HUES64 (cell line): ENCODE results near the gene SMARCA4.
"Not testable (repeated sequence)": the region's sequence is repeated elsewhere in the genome, so short reads cannot be mapped to it uniquely, and the experiment has no call there.

Source experiments
- H3K27ac ChIP-seq: 2 replicates; pipeline ENCODE4 v1.7.0; 2013; ENCODE audit warnings: low read depth, low read length, inconsistent platforms
- H3K27me3 ChIP-seq: 2 replicates; pipeline ENCODE4 v1.6.1; 2013; ENCODE audit warnings: mild to moderate bottlenecking, low read length; ENCODE audit not compliant: insufficient read depth
- H3K36me3 ChIP-seq: 2 replicates; pipeline ENCODE4 v1.6.1; 2013; ENCODE audit warnings: mild to moderate bottlenecking, low read length; ENCODE audit not compliant: insufficient read depth
- H3K4me1 ChIP-seq: 2 replicates; pipeline ENCODE4 v1.6.1; 2013; ENCODE audit warnings: mild to moderate bottlenecking, low read length, moderate library complexity; ENCODE audit not compliant: insufficient read depth
- H3K4me3 ChIP-seq: 2 replicates; pipeline ENCODE4 v1.5.1; 2013; ENCODE audit warnings: mild to moderate bottlenecking, low read length, moderate library complexity
- H3K9ac ChIP-seq: 2 replicates; pipeline ENCODE4 v1.6.1; 2013; ENCODE audit warnings: mild to moderate bottlenecking, low read depth, low read length
- H3K9me3 ChIP-seq: 2 replicates; pipeline ENCODE4 v1.6.1; 2013; ENCODE audit warnings: low read depth, low read length; ENCODE audit not compliant: insufficient read depth
- WGBS: fragments of 150-250, 120-280 bp; methylation state at CpG from one replicate; pipeline ENCODE4 v1.1.7; 2013; ENCODE audit warnings: missing lambda C conversion rate; 5-methylcytosine and 5-hydroxymethylcytosine counted together

SMARCA4 gene

GRCh38 chr19:11093689-11094238 is 132.9 kb downstream of the SMARCA4 start:
- H3K9ac ChIP-seq, result no peak overlapping the region
- H3K36me3 ChIP-seq, result peaks cover 78% of the 10 kb centered on the region
- no peaks in the 10 kb centered on the region for H3K27me3 ChIP-seq
- H3K4me1 ChIP-seq, result peaks cover 10% of the 10 kb centered on the region
- WGBS, result 96% methylated on average over 13 of the region's 15 CpGs
- H3K4me3 ChIP-seq, result no peak overlapping the region
- H3K9me3 ChIP-seq, result no peaks in the 10 kb centered on the region
- no peak overlapping the region for H3K27ac ChIP-seq

GRCh38 chr19:11094520-11094894 is 133.7 kb downstream of the SMARCA4 start:
- peaks cover 8% of the 10 kb centered on the region; the same call in 1 of the 2 replicates for H3K4me1 ChIP-seq
- no peak overlapping the region for H3K9ac ChIP-seq
- no peak overlapping the region for H3K4me3 ChIP-seq
- H3K27me3 ChIP-seq, result no peaks in the 10 kb centered on the region
- 82% methylated on average over 1 of the region's 4 CpGs for WGBS
- 0 out of 2 replicates have a peak overlapping the region, but pooled peaks have one; percentile 40 for H3K27ac ChIP-seq
- peaks cover 86% of the 10 kb centered on the region for H3K36me3 ChIP-seq
- H3K9me3 ChIP-seq, result no peaks in the 10 kb centered on the region

GRCh38 chr19:11096210-11096841 is 135.5 kb downstream of the SMARCA4 start:
- 93% methylated on average over 8 of the region's 10 CpGs for WGBS
- Histone ChIP-seq H3K4me3 (no peak overlapping the region), H3K9ac (no peak overlapping the region), H3K4me1 (peaks cover 8% of the 10 kb centered on the region; the same call in 1 of the 2 replicates), H3K9me3 (no peaks in the 10 kb centered on the region), H3K27ac (no peak overlapping the region), H3K27me3 (no peaks in the 10 kb centered on the region), H3K36me3 (peaks cover 95% of the 10 kb centered on the region)

- H3K27ac ChIP-seq, H3K27me3 ChIP-seq, H3K4me1 ChIP-seq, H3K4me3 ChIP-seq, H3K9ac ChIP-seq, H3K9me3 ChIP-seq: not testable (repeated sequence)
- H3K36me3 ChIP-seq, result peaks cover 95% of the 10 kb centered on the region
- WGBS, result 97% methylated on average over 6 of the region's 6 CpGs
These were observed 136.5 kb downstream of the SMARCA4 start for GRCh38 chr19:11097367-11097766.

- WGBS, result 100% methylated on average over 1 of the region's 2 CpGs
- H3K36me3 ChIP-seq, result peaks cover 95% of the 10 kb centered on the region
These were observed 137.5 kb downstream of the SMARCA4 start for GRCh38 chr19:11098327-11098726.

GRCh38 chr19:11098861-11099260 is 138.0 kb downstream of the SMARCA4 start:
- Histone ChIP-seq H3K27ac (no peak overlapping the region), H3K9ac (no peak overlapping the region), H3K4me3 (no peak overlapping the region), H3K36me3 (peaks cover 95% of the 10 kb centered on the region), H3K9me3 (no peaks in the 10 kb centered on the region), H3K4me1 (no peaks in the 10 kb centered on the region; the same call in 1 of the 2 replicates), H3K27me3 (no peaks in the 10 kb centered on the region)
- WGBS, result no CpG with 5 or more reads among the region's 3 CpGs

More at GRCh38 chr19:11098327-11098726, 137.5 kb downstream of the SMARCA4 start:
- Histone ChIP-seq H3K9ac (no peak overlapping the region), H3K4me1 (no peaks in the 10 kb centered on the region; the same call in 1 of the 2 replicates), H3K27ac (no peak overlapping the region), H3K9me3 (no peaks in the 10 kb centered on the region), H3K4me3 (no peak overlapping the region), H3K27me3 (no peaks in the 10 kb centered on the region)

GRCh38 chr19:11100049-11100448 is 139.2 kb downstream of the SMARCA4 start:
- H3K4me3 ChIP-seq, result no peak overlapping the region
- H3K27ac ChIP-seq, result no peak overlapping the region
- H3K36me3 ChIP-seq, result peaks cover 95% of the 10 kb centered on the region
- WGBS, result 97% methylated on average over 12 of the region's 12 CpGs
- no peaks in the 10 kb centered on the region for H3K9me3 ChIP-seq
- H3K9ac ChIP-seq, result no peak overlapping the region
- H3K4me1 ChIP-seq, result no peaks in the 10 kb centered on the region
- no peaks in the 10 kb centered on the region for H3K27me3 ChIP-seq

GRCh38 chr19:11101057-11101456 is 140.2 kb downstream of the SMARCA4 start:
- Histone ChIP-seq H3K9ac (no peak overlapping the region), H3K27ac (no peak overlapping the region), H3K27me3 (no peaks in the 10 kb centered on the region), H3K9me3 (no peaks in the 10 kb centered on the region), H3K36me3 (peaks cover 95% of the 10 kb centered on the region), H3K4me1 (no peaks in the 10 kb centered on the region), H3K4me3 (no peak overlapping the region)
- 97% methylated on average over 5 of the region's 5 CpGs for WGBS

GRCh38 chr19:11102944-11103343 is 142.1 kb downstream of the SMARCA4 start:
- H3K4me3 ChIP-seq, result no peak overlapping the region
- no peaks in the 10 kb centered on the region for H3K9me3 ChIP-seq
- no peaks in the 10 kb centered on the region for H3K4me1 ChIP-seq
- no peaks in the 10 kb centered on the region for H3K27me3 ChIP-seq
- WGBS, result 96% methylated on average over 16 of the region's 16 CpGs
- H3K27ac ChIP-seq, result no peak overlapping the region
- H3K9ac ChIP-seq, result no peak overlapping the region
- peaks cover 97% of the 10 kb centered on the region for H3K36me3 ChIP-seq

- H3K36me3 ChIP-seq, result peaks cover 97% of the 10 kb centered on the region
- not testable (repeated sequence) for H3K4me1 ChIP-seq
- WGBS, result 95% methylated on average over 10 of the region's 10 CpGs
These were observed 142.8 kb downstream of the SMARCA4 start for GRCh38 chr19:11103667-11104066.

GRCh38 chr19:11105014-11105636 is 144.3 kb downstream of the SMARCA4 start:
- Histone ChIP-seq H3K9me3 (no peaks in the 10 kb centered on the region), H3K4me1 (no peaks in the 10 kb centered on the region), H3K4me3 (no peak overlapping the region), H3K9ac (no peak overlapping the region), H3K27me3 (no peaks in the 10 kb centered on the region), H3K36me3 (peaks cover 97% of the 10 kb centered on the region), H3K27ac (no peak overlapping the region; the same call in 1 of the 2 replicates)
- WGBS, result 94% methylated on average over 36 of the region's 36 CpGs

More at GRCh38 chr19:11103667-11104066, 142.8 kb downstream of the SMARCA4 start:
- H3K27ac ChIP-seq, H3K9ac ChIP-seq, H3K4me3 ChIP-seq, H3K27me3 ChIP-seq, H3K9me3 ChIP-seq: not testable (repeated sequence)
